Peyer's patch (tissue), 4 donors: ENCODE results near the gene ALDH18A1.

ENCODE experiments used
- CTCF ChIP-seq, 6 experiments: fragments of 450-650 bp in 4 of 6; fragments of 200-600 bp in 2 of 6; sonication (generic) in 1 of 6; IDR thresholded peaks; one replicate each; pipeline ENCODE4 v1.5.1; 2017 to 2019; ENCODE audit warnings: antibody characterized with exemption in 6 of 6, mild to moderate bottlenecking in 3 of 6, moderate library complexity in 1 of 6
- POLR2A ChIP-seq, 2 donors: fragments of 450-650 bp; IDR thresholded peaks; one replicate each; pipeline ENCODE4 v1.5.1; 2017; ENCODE audit warnings: antibody characterized with exemption in 2 of 2, mild to moderate bottlenecking in 2 of 2, moderate library complexity in 2 of 2

GRCh38 chr10:95674643-95675042 lies 18.1 kb upstream of the ALDH18A1 start:
- TF ChIP-seq CTCF (IDR thresholded peaks at IDR 0.05) (no peak), POLR2A (IDR thresholded peaks at IDR 0.05) (no peak)
